ENCODE results near the gene GOSR2.

DNA sequence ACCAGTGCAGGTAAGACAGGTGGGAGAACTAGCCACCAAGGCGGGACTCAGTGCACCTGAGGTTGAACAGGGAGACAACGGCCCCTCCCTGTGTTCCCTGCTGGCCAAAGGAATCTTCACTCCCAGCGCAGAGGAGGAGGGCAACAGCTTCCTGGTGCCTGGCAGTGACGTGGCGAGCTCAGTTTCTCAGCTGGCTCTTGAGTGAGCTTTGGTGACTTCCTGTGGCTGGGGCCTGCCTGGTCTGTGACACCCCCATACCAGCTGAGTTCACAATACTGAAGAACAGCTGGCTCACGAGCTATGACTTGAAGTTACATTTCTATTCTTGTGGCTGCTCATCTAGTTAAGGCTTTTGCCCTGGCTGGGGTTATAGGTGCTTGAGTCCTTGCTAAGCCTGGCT lies 45.5 kb upstream of the GOSR2 start:
- no peak for TF ChIP-seq CTCF (conservative IDR thresholded peaks at IDR 0.05; ENCODE audit: low read depth, low read length)
- no peak for TF ChIP-seq EZH2 (IDR thresholded peaks at IDR 0.05; ENCODE audit: low read length, unreplicated experiment)

Data from PC-3 (cell line).